ENCODE results near the gene RFX3.

Gene RFX3

GRCh38 chr9:3434594-3434993 is 91.2 kb downstream of the RFX3 start:
- DNase-seq (ENCODE audit: low read depth, low spot score), result no peak

- DNase-seq (ENCODE audit: low read depth, low spot score), result no peak
Observed at GRCh38 chr9:3433754-3434153, 92.0 kb downstream of the RFX3 start.

GRCh38 chr9:3433066-3433465 is 92.7 kb downstream of the RFX3 start:
- DNase-seq (ENCODE audit: low read depth, low spot score), result no peak

GRCh38 chr9:3431890-3432289 is 93.9 kb downstream of the RFX3 start:
- no peak for DNase-seq (ENCODE audit: low read depth, low spot score)

- no peak for DNase-seq (ENCODE audit: low read depth, low spot score)
Observed at GRCh38 chr9:3419893-3420292, 105.9 kb downstream of the RFX3 start.

GRCh38 chr9:3415906-3416305 is 109.9 kb downstream of the RFX3 start:
- no peak for DNase-seq (ENCODE audit: low read depth, low spot score)

- DNase-seq (ENCODE audit: low read depth, low spot score), result no peak
Observed at GRCh38 chr9:3413984-3414383, 111.8 kb downstream of the RFX3 start.

- no peak for DNase-seq (ENCODE audit: low read depth, low spot score)
Observed at GRCh38 chr9:3410461-3410860, 115.3 kb downstream of the RFX3 start.

GRCh38 chr9:3409453-3409852 is 116.3 kb downstream of the RFX3 start:
- no peak for DNase-seq (ENCODE audit: low read depth, low spot score)

GRCh38 chr9:3403315-3403714 is 122.5 kb downstream of the RFX3 start:
- DNase-seq (ENCODE audit: low read depth, low spot score), result no peak

GRCh38 chr9:3401221-3401954 is 124.4 kb downstream of the RFX3 start:
- DNase-seq (ENCODE audit: low read depth, low spot score), result no peak

GRCh38 chr9:3398232-3398648 is 127.6 kb downstream of the RFX3 start:
- no peak for DNase-seq (ENCODE audit: low read depth, low spot score)

GRCh38 chr9:3397766-3398165 is 128.0 kb downstream of the RFX3 start:
- no peak for DNase-seq (ENCODE audit: low read depth, low spot score)

GRCh38 chr9:3391414-3391813 is 134.4 kb downstream of the RFX3 start:
- no peak for DNase-seq (ENCODE audit: low read depth, low spot score)

GRCh38 chr9:3386753-3387152 is 139.0 kb downstream of the RFX3 start:
- DNase-seq (ENCODE audit: low read depth, low spot score), result no peak

GRCh38 chr9:3385871-3386270 is 139.9 kb downstream of the RFX3 start:
- DNase-seq (ENCODE audit: low read depth, low spot score), result no peak

GRCh38 chr9:3371842-3372241 is 154.0 kb downstream of the RFX3 start:
- no peak for DNase-seq (ENCODE audit: low read depth, low spot score)

GRCh38 chr9:3370715-3371114 is 155.1 kb downstream of the RFX3 start:
- no peak for DNase-seq (ENCODE audit: low read depth, low spot score)

GRCh38 chr9:3367185-3367584 is 158.6 kb downstream of the RFX3 start:
- no peak for DNase-seq (ENCODE audit: low read depth, low spot score)

GRCh38 chr9:3361689-3362392 is 164.0 kb downstream of the RFX3 start:
- DNase-seq (ENCODE audit: low read depth, low spot score), result no peak

- no peak for DNase-seq (ENCODE audit: low read depth, low spot score)
Observed at GRCh38 chr9:3361116-3361515, 164.7 kb downstream of the RFX3 start.

- DNase-seq (ENCODE audit: low read depth, low spot score), result no peak
Observed at GRCh38 chr9:3360245-3360644, 165.6 kb downstream of the RFX3 start.

GRCh38 chr9:3359778-3360177 is 166.0 kb downstream of the RFX3 start:
- no peak for DNase-seq (ENCODE audit: low read depth, low spot score)

Data from brain pericyte (primary cell).